Islet of Langerhans (tissue), 1 donor: ENCODE results near the gene C4BPB.

ENCODE experiments used
- FAIRE-seq: peaks from one replicate; lab custom pipeline; 2011; peaks lifted over from hg19 to GRCh38; lab: Jason Lieb, UNC

Gene C4BPB

DNA sequence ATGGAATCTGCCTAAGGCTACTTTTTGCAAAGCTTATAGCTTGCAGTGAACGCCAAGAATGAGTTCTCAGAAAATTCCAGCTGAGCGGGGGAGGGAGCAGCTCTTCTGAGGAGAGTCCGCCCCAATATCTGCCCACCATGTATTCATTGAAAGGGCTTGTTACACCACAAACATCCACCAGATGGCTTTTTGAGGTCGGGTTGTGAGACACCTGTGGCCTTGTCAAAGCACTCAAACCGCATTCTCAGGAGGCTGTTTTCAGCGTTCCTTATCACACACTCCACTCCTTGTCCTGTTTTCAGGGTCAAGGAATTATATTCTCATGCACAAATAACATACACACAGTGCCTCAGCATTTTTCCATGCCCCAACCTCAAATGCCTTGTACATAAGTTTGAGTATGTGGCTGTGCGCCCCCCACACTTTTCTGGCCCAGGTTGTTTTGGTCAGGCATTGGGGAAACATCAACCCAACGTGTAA is 3.9 kb upstream of the C4BPB start:
- FAIRE-seq: peak; percentile 24

DNA sequence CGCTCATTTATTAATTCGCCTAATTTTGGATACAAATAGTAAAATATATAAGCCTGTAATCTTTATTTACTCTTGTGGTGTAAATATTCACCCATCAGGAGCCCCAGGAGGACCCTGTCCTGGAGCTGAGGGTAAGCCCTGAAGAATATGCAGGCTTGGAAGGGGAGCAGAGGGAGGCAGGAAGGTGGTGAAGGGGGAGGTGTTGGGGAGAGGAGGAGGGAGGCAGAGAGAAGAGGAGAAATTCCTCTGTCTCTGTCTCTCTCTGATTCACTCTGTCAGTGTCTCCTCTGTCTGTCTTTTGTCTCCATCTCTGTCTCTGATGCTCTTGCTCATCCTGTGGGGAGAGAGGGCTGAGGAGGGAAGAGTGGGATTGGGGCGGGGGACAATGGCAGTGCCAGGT is 2.8 kb upstream of the C4BPB start:
- FAIRE-seq: no peak

DNA sequence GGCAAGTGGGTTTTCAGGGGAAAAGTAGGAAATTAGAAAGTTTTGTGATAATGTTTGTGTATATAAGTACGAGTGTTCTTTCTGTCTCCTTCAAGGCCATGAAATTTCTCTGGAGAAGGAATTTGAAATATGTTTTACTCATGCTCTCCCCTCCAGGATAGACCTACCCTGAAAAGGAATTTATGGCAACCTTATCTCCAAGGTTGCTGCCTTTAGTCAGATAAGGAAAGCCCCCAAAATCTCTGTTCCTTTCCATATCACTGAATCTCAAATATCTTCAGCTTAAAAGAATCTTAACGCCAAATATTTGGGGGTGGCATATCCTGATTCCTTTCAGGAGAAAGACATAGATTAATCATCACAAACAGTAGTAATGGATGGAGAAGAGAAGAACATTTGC is 499 bp upstream of the C4BPB start:
- FAIRE-seq: no peak

DNA sequence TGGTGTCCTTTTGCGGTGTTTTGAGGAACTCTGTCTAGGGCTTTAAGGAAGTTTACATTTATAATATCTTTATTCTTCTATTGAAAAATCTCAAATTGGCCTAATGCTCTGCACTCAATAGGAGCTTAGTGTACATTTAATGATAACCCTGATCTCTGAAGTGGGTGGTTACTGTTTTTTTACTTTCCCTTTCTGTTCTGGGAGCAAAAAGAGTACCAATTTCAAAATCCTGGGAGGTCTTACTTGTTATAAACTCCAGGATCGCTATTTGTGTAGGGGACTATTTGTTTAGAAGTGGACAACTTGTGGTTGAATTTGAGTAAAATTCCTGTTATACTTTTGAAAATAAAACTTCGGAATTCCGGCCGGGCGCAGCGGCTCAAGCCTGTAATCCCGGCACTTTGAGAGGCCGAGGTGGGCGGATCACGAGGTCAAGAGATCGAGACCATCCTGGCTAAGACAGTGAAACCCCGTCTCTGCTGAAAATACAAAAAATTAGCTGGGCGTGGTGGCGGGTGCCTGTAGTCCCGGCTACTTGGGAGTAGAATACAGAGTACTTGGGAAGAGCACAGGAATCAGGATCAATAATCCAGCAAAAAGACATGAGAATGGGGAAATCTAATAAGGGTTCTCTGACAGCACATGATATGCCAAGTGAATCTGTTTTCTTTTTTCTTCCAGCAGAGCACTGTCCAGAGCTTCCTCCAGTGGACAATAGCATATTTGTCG is 1.1 kb downstream of the C4BPB start:
- FAIRE-seq: no peak

DNA sequence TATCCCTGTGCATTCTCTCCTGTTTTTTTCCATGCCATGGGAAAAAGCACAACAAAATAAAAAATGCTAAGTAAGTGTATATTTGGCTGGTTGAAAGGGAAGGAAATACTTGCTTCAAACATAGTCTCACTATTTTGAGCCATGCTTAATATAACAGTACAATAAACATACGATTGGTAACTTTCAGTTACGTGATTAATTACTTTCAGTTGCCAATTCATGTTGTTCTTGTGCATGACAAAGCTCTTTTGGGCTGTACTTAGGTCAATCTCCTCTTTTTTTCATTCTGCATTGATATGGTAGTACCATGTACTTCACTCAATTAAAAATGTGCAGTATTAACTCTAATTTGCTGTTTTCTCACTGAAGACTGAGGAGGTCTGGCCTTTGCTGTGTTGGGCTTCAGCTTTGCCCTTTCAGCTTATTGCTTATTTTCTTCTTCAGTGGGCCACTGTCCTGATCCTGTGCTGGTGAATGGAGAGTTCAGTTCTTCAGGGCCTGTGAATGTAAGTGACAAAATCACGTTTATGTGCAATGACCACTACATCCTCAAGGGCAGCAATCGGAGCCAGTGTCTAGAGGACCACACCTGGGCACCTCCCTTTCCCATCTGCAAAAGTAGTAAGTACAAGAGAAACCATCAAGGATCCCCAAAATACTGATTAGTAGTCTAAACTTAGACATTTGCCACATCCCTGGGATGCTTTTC is 2.7 kb downstream of the C4BPB start:
- FAIRE-seq: no peak

DNA sequence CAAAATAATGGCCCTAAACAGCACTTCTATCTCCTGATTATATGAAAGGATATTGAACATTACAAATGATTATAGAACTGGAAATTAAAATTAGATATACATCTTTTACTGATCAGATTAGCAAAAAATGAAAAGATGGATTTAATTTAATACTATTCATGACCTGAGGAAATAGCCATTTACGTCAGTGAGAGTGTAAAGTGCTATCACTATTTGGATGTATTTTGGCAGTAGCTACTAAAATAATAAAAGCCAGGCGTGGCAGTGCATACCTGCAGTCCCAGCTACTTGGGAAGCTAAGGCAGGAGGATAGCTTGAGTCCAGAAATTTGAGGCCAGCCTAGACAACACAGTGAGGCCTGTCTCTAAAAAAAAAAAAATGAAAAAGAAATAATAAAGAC is 5.3 kb downstream of the C4BPB start:
- no peak for FAIRE-seq

DNA sequence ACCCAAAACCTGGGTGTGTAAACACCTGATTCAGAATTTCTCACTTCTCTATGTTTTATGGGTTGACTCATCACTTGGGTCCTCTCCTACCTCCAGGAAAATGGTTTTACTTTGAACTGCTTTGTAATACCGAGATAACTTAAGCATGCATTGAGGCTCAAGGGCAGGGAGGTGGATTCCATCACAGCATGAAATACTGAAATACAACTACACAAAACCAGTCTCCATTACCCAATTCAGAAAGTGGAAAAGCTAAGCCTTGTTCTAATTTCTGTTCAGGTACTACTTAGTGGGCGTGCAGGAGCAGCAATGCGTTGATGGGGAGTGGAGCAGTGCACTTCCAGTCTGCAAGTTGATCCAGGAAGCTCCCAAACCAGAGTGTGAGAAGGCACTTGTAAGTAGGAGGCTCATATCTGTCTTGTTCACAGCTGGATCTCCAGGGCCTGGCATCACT is 9.2 kb downstream of the C4BPB start:
- FAIRE-seq: no peak

DNA sequence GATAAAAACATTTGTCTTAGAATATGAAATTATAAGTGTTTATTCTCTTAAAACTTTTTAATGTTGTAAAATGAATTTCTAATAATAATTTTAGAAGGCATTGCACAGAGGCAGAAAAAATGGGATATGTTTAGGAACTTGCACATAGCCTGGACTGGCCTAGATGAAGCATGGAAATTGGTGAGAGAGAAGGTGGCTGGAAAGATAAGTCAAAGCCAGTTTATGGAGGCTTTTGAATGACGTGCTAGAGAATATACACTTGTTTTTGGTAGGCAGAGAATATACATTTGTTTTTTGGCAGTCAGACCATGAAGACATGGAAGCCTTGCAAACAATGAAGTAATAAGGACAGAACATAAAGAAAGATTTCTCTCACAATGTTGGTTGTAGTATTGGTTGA is 13.1 kb downstream of the C4BPB start:
- no peak for FAIRE-seq

DNA sequence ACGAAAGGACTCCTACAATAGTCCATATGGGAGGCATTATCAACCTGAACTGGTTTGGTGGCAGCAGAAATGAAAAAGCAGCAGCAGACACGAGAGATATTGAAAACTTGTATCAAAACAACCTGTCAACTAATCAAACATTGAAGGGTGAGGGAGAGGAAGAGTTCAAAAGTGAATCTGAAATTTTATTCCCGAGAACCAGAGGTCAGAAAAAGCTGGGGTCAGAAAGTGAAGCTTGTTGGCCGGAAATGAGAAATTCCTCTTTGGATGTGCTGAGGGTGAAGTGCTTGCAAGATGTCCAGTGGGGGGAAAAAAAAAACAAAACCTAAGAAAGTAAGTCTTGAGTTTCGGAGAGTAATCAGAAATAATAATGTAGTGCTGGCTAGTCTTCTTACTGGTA is 13.5 kb downstream of the C4BPB start:
- FAIRE-seq: no peak

DNA sequence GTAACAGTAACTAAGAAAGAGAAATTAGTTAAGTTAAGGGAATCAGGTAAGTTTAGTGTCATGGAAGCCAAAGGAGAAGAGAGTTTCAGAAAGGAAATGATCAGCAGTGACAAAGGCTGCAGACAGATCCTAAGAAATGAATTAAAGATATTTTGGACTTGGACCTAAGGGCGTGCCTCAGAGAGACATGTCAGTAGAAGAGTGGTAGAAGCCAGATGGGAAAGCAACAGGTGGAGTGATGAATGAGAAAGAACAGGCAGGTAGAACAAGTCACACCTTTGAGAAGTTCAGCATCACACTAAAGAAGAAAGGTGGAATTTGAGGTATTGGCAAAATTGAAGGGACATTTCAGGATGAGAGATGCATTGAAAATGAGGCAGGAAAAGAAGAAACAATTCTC is 14.0 kb downstream of the C4BPB start:
- no peak for FAIRE-seq

DNA sequence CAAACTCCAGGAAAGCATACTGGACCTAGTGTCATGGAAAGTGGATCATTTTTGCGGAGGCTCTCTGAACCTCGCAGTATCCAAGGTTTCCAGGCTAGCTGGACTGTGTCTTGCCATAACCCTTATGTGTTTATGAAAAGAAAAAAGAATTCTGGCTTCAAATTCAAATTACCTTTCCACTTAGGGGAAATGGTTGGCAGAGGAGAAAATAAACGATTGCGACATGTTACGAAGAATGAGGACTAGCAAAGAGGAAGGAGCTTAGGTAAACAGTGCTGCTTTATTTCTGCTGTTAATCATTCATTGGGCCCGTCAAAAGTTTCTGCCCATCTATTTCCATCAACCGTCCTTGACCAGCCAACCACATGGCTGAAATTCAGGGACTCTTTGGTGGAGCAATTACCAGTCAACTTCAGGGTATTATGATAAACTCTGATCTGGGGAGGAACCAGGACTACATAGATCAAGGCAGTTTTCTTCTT is 15.3 kb downstream of the C4BPB start, which contains the start of gene C4BPA:
TSS of gene C4BPA (plus strand) at position 342 of the 482 bp plus-strand sequence. CDS start 8,793 bp downstream, outside the sequence.
- no peak for FAIRE-seq

DNA sequence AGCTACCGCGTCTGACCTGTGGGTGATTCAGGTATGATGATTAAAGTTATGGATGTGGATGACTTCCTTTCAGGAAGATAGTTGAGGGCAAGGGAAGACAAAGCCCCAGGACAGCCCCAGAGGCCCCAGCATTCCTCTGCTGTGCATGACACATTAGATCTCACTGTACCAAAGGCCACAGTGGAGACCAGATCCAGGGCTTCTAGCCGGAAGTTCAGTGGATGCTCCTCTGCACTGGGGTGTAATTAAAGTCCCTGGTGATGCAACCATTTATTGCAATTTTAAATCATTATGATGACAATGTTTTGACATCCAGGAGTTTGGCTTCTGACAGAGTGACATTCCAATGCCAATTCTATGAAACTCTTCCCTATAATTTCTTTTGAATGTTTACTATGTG is 20.3 kb downstream of the C4BPB start:
- FAIRE-seq: no peak

DNA sequence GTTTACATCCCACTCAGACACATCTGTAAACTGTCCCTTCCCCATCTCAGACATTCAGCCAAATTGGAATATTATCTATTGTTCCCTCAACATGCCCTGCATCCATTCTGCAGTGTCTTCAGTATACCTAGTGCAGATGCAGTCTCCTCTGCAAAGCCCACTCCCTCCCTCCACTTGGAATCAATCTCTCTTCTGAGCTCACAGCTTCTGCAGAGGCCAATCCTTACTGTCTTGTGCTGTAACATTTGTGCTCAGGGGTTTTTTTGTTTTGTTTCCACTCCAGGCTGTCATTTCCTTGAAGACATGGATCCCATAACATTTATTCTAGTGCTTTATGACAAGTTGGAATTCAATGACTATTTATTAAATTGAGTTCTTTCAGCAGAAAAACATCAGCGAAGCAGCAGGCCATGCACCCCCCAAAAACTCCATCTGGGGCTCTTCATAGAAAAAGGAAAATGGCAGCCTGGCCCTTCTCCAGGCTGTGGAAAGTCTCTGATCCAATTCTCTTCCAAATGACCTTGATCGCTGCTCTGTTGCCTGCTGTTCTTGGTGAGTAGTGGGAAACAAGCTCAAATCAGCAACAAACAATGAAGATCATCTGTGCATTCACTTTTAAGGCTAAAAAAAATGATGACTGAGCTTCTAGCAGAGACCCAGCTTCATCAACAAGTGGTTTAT is 24.1 kb downstream of the C4BPB start:
- no peak for FAIRE-seq

DNA sequence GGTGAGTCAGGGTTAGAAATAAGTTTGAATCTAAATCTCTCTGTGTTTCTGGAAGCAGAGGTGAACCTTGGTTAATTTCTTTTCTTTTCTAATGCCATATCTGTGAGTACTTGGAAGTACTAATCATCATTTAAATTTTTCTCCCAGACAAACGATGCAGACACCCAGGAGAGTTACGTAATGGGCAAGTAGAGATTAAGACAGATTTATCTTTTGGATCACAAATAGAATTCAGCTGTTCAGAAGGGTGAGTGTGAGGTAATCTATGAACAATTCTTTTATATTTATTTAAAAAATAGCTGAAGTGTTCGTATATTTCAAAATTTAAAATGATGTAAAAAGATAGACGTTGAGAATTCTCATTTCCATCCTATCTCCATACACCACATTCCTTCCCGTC is 26.6 kb downstream of the C4BPB start:
- no peak for FAIRE-seq

DNA sequence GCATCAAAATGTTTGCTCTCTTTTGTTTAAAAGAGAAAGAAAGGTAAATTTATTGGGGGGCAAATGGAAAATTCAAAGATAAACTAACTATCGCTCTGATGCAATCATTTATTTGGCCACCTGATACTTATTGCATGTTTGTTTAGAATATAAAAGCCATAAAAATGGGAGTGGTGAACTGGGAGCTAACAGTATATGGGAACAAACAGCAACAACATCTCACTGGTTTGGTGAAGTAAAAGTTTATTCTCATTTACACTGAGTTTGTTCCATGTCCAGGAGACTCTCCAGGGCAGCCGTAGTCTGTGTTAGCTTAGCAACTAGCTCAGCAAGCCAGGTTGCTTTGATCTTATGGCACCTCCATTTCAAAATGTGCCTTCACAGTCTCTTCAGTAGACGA is 35.7 kb downstream of the C4BPB start:
- no peak for FAIRE-seq

DNA sequence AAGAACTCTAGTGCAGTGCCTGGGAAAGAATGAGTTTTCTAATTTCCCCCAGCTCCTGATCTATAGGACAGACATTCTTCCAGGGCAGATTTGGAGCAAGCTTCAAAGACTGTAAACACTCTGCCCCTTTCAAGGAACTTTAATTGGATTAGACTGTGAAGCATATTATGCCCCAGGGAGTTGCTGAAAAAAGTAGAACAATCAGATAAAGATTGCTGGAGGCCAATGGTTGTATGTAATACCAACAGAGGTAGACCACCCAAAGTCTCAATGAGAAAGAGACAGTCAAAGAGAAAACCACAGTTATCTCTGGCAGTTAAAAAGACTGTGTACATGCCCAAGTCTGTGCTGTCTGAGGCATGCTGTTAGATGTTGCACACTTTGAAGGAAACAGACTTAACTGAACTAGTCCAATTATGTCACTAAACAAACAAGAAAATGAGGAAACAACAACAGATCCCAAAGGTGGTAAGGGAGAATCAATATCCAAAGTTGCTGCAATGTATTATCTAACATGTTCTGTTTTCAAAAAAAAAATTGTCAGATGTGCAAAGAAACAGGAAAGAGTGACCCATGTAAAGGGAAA is 39.8 kb downstream of the C4BPB start:
- no peak for FAIRE-seq

DNA sequence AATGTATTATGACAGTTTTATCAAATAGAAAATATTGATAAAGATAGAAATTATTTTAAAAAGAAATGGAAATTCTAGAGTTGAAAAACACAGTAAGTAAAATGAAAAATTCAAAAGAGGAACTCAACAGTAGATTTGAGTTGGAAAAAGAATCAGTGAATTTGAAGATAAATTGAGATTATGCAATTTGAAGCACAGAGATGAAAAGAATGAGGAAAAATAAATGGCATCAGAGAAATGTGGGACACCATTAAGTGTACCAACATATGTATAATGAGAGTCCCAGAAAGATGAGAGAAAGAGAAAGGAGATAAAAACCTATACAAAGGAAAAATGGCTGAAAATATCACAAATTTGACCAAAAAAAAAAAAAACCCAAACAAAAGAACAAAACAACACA is 40.4 kb downstream of the C4BPB start:
- FAIRE-seq: no peak

DNA sequence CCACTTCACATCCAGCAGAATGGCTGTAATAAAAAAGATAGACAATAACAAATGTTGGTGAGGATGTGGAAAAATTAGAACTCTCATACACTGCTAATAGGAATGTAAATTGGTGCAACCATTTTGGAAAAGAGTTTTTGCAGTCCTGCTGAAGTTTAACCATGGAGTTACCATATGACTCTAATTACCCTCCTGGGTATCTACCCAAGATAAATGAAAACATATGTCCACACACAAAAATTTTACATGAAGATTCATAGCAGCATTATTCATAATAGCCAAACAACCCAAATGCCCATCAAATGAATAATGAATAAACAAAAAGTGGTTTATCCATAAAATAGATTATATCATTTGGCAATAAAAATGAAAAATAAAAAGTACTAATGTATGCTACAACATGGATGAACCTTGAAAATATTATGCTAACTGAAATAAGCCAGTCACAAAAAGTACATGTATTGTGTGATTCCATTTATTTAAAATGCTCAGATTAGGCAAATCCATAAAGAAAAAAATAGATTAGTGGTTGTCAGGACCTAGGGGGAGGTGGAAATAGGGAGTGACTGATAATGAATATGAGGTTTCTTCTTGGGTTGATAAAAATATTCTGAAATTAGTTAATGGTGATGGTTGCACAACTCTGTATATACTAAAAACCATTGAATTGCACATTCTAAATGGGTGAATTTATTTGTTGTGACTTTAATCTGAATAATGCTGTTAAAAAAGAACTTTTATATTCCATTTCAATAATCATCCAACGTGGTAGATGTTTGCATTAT is 41.8 kb downstream of the C4BPB start:
- no peak for FAIRE-seq

DNA sequence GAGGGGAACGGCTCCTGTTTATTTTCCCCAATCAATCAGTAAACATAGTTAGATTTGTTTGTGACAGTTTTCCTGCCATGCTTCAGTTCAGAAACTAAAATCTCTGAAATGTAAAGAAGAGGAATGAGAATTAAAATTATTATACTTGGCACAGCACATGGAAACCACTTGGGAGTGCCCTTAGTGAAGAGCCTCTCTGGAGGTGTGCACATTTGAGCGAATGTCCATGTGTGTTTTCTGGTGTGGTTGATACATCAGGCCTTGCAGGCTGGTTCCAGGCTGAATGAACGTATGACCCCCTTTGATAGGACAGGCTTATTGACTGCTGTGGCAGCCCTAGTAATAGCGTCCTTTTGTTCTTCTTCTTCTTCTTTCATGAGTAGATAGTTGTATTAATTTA is 42.5 kb downstream of the C4BPB start:
- no peak for FAIRE-seq

DNA sequence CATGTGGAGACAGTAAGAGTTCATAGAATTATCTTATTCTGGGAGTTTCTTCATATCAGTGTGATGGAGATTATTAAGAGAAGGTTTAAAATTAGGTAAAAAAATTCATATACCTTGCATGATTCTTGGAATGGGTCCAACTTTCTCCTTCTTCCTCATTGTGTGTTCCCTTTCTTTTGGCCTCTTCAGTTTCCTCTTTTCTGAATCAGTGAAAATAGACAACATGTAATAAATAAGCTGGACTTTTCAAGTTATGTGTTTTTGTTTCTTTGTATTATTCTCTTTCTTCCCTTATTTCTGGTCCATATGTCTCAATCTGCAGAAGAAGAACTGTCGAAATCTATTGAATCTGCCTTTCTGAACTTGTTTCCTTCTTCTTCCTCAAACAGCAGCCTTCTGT is 45.9 kb downstream of the C4BPB start:
- no peak for FAIRE-seq

DNA sequence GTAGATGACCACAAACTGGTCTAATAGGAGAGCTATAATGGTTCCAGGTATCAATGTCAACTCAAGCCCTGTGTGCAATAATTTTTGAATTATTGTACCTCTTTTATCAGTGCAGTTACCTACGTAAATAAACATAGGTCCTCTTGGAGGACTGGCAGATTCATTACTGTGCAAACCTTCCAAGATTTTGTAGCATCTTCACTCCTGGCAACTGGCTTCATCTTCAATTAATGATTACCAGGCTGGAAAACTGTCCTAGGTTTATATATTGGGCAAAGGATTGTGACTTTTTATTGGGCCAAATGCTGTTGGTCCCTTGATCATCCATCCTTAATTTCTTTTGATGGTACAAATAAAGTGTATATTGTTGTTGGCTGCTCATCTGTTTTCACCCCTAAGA is 51.0 kb downstream of the C4BPB start:
- no peak for FAIRE-seq

DNA sequence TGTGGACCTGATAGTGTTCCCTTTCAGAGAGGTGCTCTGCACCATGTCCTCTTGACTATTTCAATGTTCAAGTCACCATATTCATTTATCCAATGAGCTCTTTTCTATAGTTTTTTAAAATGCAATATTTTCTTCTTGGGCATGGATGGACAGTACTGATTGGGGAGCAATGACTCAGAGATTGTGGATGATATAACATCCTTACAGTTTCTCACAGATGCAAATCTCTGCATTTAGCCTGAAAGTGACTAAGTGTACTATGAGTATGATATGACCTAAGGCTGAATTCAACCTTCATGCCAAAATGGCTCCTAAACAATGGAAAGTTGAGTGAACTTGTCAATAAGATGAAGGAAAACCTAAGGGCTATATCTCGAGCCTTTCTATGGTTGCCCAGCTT is 51.9 kb downstream of the C4BPB start:
- no peak for FAIRE-seq
